Stimulated activated CD8-positive, alpha-beta memory T cell treated with anti-CD3 and anti-CD28 coated beads, Interleukin-12 subunit alpha, Interleukin-12 subunit beta, amount 100 ng/mL, for 1 hour (primary cell): ENCODE results near the gene UBE2B.

Source experiments
- DNase-seq: peaks from one replicate; pipeline ENCODE4 v3.0.0-alpha.2; 2020; ENCODE audit warnings: low read depth

UBE2B gene

GRCh38 chr5:134437847-134438581 lies 66.6 kb downstream of the UBE2B start:
- no peak for DNase-seq

- no peak for DNase-seq
Measured at GRCh38 chr5:134438721-134439123, 67.4 kb downstream of the UBE2B start.

GRCh38 chr5:134439210-134439654 lies 67.9 kb downstream of the UBE2B start:
- DNase-seq: no peak

GRCh38 chr5:134440201-134440755 lies 68.9 kb downstream of the UBE2B start:
- no peak for DNase-seq
